ENCODE data around the gene DTWD2. TPM values are rescaled to one million over a fixed set of nuclear protein-coding genes. Genes with fewer than 3 reads are reported as not detected.

DTWD2 gene
- total RNA-seq (2014; rRNA removed; shearing (Covaris generic)) = 24.7 and 24.8 TPM in 2 replicates

- Histone ChIP-seq H3K4me3 (ENCODE audit: insufficient read depth, low read depth, low read length) (peak within 1 kb of the TSS; percentile 82), H3K36me3 (replicated peaks; ENCODE audit: control insufficient read depth, insufficient read depth, low read length) (no peaks in the 10 kb centered on the region), H3K27me3 (ENCODE audit: control insufficient read depth, insufficient read depth, low read length) (no peaks in the 10 kb centered on the region)
- DNase-seq = peak; percentile 96
These were observed at the start of gene DTWD2 for GRCh38 chr5:118987988-118988865. Gene DTWD2 (minus strand): TSS chr5:118988547. CDS start chr5:118988511, 36 bp downstream.

- DNase-seq = no peak
- no peaks in the 10 kb centered on the region for H3K27me3 ChIP-seq (ENCODE audit: control insufficient read depth, insufficient read depth, low read length)
- H3K4me3 ChIP-seq (ENCODE audit: insufficient read depth, low read depth, low read length) = no peak overlapping the region
- H3K36me3 ChIP-seq (replicated peaks; ENCODE audit: control insufficient read depth, insufficient read depth, low read length) = no peaks in the 10 kb centered on the region
These were observed 49.3 kb upstream of the DTWD2 start for GRCh38 chr5:119037496-119038215.

DNA sequence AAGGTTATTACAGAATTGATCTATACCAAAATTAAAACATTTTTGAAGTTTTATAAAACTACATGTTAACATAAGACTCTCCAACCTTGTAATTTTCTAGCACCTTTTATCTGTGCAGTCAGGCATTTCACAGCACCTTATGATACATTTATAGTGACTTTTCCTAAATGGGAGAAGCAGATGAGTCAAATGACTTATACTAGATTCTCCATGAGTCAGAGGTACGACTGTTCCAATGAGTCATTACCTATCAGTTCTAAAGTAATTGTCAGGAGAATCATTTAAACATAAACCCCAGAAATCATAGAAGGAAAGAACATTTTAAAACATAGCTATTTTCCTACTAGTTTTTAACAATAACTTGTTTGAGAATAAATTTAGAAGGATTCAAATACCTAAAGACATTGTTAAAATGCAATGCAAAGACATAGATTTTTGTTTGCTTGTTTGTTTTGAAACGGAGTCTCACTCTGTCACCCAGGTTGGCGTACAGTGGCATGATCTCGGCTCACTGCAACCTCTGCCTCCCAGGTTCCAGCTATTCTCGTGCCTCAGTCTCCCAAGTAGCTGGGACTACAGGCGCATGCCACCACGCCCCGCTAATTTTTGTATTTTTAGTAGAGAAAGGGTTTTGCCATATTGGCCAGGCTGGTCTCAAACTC, 47.9 kb upstream of the DTWD2 start:
- no peak for DNase-seq

DNA sequence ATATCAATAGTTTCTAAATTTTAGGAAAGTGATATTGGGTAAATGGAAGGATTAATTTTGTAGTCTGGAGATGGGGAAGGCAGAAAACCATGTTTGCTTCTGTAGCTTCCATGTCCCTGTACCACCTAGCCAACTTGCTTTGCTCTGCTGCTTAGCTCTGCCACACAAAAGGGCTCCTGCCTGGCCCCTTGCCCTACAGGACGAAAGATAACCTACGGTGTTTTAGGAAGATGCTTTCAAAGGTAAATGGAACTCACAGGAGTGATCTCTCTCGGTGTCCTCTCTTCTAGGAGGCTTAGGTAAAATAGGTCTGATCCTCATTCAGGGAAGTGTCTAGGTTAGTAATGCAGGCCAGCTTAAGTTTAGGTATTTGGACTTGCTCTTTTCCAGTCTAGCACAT, 44.8 kb upstream of the DTWD2 start:
- H3K27me3 ChIP-seq (ENCODE audit: control insufficient read depth, insufficient read depth, low read length) = no peaks in the 10 kb centered on the region
- no peak overlapping the region for H3K4me3 ChIP-seq (ENCODE audit: insufficient read depth, low read depth, low read length)
- no peaks in the 10 kb centered on the region for H3K36me3 ChIP-seq (replicated peaks; ENCODE audit: control insufficient read depth, insufficient read depth, low read length)
- DNase-seq = peak; percentile 23

More for the DNA sequence above, 47.9 kb upstream of the DTWD2 start:
- Histone ChIP-seq H3K4me3 (ENCODE audit: insufficient read depth, low read depth, low read length) (no peak overlapping the region), H3K36me3 (replicated peaks; ENCODE audit: control insufficient read depth, insufficient read depth, low read length) (no peaks in the 10 kb centered on the region), H3K27me3 (ENCODE audit: control insufficient read depth, insufficient read depth, low read length) (no peaks in the 10 kb centered on the region)

- Histone ChIP-seq H3K36me3 (replicated peaks; ENCODE audit: control insufficient read depth, insufficient read depth, low read length) (no peaks in the 10 kb centered on the region), H3K4me3 (ENCODE audit: insufficient read depth, low read depth, low read length) (no peak overlapping the region), H3K27me3 (ENCODE audit: control insufficient read depth, insufficient read depth, low read length) (no peaks in the 10 kb centered on the region)
- no peak for DNase-seq
These were observed 44.3 kb upstream of the DTWD2 start for GRCh38 chr5:119032656-119033055.

- Histone ChIP-seq H3K4me3 (ENCODE audit: insufficient read depth, low read depth, low read length) (no peak overlapping the region), H3K27me3 (ENCODE audit: control insufficient read depth, insufficient read depth, low read length) (no peaks in the 10 kb centered on the region), H3K36me3 (replicated peaks; ENCODE audit: control insufficient read depth, insufficient read depth, low read length) (no peaks in the 10 kb centered on the region)
- DNase-seq = peak; percentile 19
These were observed 43.6 kb upstream of the DTWD2 start for GRCh38 chr5:119031905-119032304.

DNA sequence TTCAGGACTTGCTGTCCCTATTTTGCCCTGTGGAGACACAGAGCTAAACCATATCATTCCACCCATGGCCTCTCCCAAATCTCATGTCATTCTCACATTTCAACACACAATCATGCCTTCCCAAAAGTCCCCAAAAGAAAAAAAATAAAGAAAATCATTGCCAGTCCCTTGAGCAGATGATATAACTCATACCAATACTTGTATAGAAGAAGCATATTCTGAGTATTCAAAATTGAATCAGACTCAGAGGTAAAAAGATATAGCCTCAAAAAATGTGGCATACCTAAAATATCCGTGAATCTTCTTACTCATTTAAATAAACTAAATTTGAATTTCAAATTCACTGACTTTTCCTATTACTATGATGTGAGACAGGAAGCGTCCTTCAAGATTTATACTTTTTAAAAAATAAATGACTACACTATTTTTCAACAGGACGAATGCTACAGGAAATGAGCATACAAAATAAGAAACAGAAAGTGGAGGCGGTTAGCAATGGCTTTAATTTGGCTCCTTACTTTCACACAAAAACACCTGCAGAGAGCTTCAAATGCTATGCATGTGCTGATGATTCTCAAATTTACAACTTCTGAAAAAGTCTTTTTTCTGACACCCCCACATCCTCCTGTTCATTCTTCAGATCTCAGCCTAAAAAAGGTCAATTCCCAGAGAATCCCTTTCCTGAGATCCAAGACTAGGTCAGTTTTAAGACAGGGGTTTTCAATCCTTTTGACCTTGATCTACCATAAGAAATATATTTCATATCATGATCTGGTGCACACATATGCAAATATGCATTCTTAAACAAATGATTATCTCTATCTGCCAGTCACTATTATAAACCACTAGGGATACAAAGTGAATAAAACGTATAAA, 42.9 kb upstream of the DTWD2 start:
- H3K4me3 ChIP-seq (ENCODE audit: insufficient read depth, low read depth, low read length) = no peak overlapping the region
- no peaks in the 10 kb centered on the region for H3K27me3 ChIP-seq (ENCODE audit: control insufficient read depth, insufficient read depth, low read length)
- DNase-seq = no peak
- H3K36me3 ChIP-seq (replicated peaks; ENCODE audit: control insufficient read depth, insufficient read depth, low read length) = no peaks in the 10 kb centered on the region

DNA sequence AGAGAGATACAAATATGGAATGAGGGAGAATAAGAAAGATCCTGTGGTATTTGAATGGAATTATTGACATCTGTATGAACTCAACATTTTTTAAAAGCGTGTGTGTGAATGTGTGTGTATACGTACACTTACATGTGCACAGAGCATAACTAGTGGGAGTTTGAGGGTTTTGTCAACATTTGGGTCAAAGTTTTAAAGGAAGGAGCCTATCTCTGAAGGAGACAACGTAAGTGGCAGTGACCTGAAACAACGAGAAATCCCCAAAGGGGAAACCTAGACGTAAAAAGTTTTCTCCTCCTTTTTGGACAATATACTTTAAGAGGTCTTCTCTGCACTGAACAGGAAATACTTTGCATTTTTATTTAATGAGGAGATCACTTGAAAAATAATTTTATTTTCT, 40.2 kb upstream of the DTWD2 start:
- no peaks in the 10 kb centered on the region for H3K36me3 ChIP-seq (replicated peaks; ENCODE audit: control insufficient read depth, insufficient read depth, low read length)

DNA sequence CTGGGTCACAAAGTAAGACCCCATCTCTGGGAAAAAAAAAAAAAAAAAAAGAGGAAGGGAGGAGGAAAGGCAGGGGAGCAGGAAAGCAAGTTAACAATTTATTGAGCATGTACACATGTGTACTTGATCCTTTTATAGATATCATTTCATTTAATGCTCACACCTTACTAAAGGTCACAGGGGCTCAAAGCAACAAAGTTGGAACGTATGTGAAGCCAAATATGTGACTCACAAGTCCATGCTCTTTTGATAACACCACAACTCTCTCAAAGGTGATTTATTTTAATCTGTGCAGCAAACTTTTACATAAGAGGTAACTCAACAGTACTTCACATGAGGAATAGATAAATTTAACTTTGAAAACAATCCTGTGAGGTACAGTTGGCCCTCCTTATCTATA, 34.4 kb upstream of the DTWD2 start:
- Histone ChIP-seq H3K36me3 (replicated peaks; ENCODE audit: control insufficient read depth, insufficient read depth, low read length) (no peaks in the 10 kb centered on the region), H3K27me3 (ENCODE audit: control insufficient read depth, insufficient read depth, low read length) (no peaks in the 10 kb centered on the region), H3K4me3 (ENCODE audit: insufficient read depth, low read depth, low read length) (no peak overlapping the region)
- no peak for DNase-seq

More for the DNA sequence above, 40.2 kb upstream of the DTWD2 start:
- Histone ChIP-seq H3K27me3 (ENCODE audit: control insufficient read depth, insufficient read depth, low read length) (no peaks in the 10 kb centered on the region), H3K4me3 (ENCODE audit: insufficient read depth, low read depth, low read length) (no peak overlapping the region)
- no peak for DNase-seq

DNA sequence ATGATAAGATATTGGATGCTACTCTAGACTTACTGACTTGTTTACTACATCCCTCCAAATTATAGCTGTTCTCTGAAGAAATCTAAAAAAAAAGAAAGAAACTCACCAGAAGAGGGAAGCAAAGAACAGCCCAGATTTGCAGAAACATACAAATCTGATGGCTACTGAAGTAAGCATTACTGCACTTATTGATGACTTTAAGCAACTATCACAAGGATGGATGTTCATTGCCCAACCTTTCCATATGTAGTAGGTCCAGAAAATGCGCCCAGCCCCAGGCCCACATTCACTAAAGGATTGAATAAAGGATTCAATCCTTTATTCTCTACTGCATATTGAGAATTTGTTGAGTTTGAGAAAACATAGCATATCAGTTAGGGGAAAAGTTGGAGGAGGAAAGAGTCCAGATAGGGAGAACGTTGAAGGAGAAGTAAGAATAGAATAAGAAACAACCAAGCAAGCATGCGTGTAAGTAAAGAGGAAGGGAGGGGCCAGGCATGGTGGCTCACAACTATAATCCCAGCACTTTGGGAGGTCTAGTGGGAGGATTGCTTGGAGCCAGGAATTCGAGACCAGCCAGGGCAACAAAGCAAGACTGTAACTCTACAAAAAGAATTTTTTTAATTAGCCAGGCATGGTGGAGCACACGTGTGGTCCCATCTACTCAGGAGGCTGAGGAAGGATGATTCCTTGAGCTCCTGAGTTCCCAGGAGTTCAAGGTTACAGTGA, 33.8 kb upstream of the DTWD2 start:
- peak; percentile 32 for DNase-seq

GRCh38 chr5:119021149-119021732, 32.9 kb upstream of the DTWD2 start:
- Histone ChIP-seq H3K4me3 (ENCODE audit: insufficient read depth, low read depth, low read length) (no peak overlapping the region), H3K27me3 (ENCODE audit: control insufficient read depth, insufficient read depth, low read length) (no peaks in the 10 kb centered on the region), H3K36me3 (replicated peaks; ENCODE audit: control insufficient read depth, insufficient read depth, low read length) (no peaks in the 10 kb centered on the region)
- DNase-seq = no peak

More for the DNA sequence above, 33.8 kb upstream of the DTWD2 start:
- Histone ChIP-seq H3K4me3 (ENCODE audit: insufficient read depth, low read depth, low read length) (no peak overlapping the region), H3K36me3 (replicated peaks; ENCODE audit: control insufficient read depth, insufficient read depth, low read length) (no peaks in the 10 kb centered on the region), H3K27me3 (ENCODE audit: control insufficient read depth, insufficient read depth, low read length) (no peaks in the 10 kb centered on the region)

DNA sequence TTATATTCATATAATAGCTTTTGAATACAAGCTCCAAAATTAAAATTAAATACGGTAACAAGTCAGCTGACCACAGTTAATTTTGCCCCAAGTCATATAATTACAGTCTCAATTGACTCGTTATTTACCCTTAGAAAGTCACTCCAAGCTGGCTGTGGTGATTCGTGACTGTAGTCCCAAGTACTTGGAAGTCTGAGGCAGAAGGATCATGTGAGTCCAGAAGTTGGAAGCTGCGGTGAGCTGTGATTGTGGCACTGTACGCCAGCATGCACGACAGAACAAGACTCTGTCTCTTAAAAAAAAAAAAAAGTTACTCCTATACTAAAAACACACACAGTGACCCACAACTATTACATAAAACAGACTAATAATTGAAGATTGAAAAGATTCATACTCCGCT, 31.6 kb upstream of the DTWD2 start:
- DNase-seq = no peak
- H3K36me3 ChIP-seq (replicated peaks; ENCODE audit: control insufficient read depth, insufficient read depth, low read length) = no peaks in the 10 kb centered on the region
- H3K4me3 ChIP-seq (ENCODE audit: insufficient read depth, low read depth, low read length) = no peak overlapping the region
- no peaks in the 10 kb centered on the region for H3K27me3 ChIP-seq (ENCODE audit: control insufficient read depth, insufficient read depth, low read length)

DNA sequence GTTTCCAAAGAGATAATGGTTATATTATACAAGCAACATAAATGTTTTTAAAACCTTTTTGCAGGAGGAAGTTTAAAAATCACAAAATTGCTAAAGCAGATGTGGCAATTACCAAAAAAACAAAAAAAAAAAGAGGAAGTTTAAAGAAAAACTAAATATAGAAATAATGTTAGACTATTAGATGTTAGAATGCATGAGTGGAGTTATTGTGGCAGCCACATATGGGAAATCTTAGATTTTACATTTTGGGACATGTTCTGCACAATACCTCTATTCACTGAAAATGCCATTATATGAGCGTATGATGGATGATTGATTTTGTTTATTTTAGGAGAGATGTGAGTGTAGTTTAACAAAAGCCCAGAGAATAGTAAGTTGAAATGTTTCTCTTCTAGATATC, 31.2 kb upstream of the DTWD2 start:
- no peak overlapping the region for H3K4me3 ChIP-seq (ENCODE audit: insufficient read depth, low read depth, low read length)
- no peaks in the 10 kb centered on the region for H3K27me3 ChIP-seq (ENCODE audit: control insufficient read depth, insufficient read depth, low read length)
- no peaks in the 10 kb centered on the region for H3K36me3 ChIP-seq (replicated peaks; ENCODE audit: control insufficient read depth, insufficient read depth, low read length)
- DNase-seq = no peak

Data from H7 (cell line).